Stimulated activated CD4-positive, alpha-beta T cell treated with anti-CD3 and anti-CD28 coated beads, Interleukin-12 subunit alpha, Interleukin-12 subunit beta, amount 100 ng/mL, for 4 hours (primary cell): ENCODE data around the gene BCO2.

ENCODE experiments used
- DNase-seq: peaks from one replicate; pipeline ENCODE4 v3.0.0-alpha.2; 2020

Gene BCO2

DNA sequence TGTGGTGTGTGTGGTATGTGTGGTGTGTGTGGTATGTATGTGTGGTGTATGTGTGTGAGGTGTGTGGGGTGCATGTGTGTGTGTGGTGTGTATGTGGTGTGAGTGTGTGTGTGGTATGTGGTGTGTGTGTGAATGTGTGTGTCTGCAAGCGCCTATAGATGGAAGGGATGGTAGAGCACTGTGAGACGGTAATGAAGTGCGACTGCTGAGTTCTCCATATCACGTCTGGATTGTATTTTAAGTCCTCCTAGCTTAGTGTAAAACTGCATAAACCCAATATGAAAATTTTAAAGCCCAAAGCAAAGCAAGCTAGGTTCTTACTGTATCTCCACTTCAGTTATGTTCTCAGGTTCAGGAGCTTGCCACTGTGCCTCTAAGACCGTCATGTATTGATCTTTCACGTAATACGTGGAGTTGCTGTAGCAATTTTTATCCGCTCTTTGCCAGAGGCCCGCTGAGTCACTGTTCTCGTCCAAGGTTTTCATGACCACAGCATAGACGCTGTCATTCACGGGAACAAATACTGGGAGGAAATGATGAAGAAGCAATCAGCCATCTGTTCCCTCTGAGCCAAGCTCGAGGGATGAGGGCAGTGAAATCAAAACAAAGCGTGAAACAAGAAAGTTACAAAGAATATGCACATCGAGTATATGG is 79.9 kb downstream of the BCO2 start:
- no peak for DNase-seq

DNA sequence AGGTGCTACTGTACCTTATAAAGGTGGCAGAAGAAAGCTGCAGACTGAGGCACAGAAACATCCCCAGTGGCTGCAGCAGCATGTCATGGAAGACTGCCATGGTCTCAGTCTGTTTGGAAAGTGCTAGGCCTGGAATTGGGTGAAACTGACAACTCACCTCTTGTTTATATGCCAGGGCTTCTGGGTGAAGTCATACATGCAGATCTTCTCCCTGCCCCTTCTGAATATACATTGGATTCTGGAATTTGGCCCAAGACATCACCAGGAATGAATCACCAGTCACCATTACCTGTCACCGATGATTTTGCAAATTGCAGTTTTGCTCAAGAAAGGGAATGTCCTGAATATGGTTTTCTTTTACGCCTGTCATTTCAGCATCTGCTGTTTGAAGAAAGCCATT is 85.2 kb downstream of the BCO2 start, which contains the start of gene PLET1:
TSS of gene PLET1 (minus strand) at position 371 of the 400 bp plus-strand sequence. CDS start at position 100, 271 bp downstream.
- no peak for DNase-seq

DNA sequence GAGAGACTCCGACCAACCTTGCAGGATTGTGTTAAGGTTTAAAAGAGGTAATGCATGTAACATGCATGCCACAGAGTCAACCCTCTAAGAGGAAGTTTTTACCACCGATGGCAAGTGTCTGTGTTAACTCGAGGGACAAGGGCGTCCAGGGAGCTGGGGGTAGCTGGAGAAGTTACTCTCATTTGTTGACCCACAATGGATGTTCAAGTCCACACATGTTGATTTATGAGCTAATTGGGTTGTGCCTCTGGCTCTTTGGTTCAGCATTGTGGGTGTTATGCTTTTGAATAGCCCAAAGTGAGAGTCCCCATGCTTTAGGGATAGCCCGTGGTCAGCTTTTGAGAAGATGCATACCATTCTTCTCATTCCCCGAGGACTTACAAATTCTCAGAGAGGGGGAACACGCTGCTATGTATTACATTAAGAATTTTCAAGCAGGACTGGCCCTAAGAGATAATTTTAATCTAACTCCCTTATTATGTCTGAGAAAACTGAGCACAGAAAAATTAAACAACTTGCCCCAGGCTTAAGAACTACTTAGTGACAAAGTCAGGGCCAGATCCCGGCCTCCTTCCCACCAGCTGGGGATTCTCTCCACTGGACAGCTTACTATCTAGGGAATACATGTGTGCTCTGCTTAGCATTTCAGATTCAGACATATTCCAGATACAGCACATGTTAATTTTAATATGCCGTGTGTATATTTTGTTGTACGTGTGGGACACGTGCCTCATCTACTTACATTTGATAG is 90.5 kb downstream of the BCO2 start:
- no peak for DNase-seq

DNA sequence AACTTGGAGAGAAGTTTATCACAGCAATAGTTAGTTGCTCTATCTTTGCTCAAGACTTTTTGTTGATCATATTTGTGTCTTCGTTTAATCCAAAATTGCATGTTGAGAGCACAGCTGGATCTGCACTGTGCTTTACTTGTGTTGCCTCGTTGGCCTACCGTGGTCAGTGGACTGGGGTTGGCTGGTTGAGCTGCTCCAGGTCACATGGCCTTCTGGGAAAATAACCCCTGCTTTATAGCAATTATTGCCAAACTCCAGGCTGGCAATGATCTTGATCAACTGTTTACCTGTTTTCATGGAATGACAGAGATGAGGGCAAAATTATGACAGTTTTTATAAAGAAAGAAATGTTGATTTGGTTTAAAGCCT is 91.1 kb downstream of the BCO2 start:
- DNase-seq = no peak

DNA sequence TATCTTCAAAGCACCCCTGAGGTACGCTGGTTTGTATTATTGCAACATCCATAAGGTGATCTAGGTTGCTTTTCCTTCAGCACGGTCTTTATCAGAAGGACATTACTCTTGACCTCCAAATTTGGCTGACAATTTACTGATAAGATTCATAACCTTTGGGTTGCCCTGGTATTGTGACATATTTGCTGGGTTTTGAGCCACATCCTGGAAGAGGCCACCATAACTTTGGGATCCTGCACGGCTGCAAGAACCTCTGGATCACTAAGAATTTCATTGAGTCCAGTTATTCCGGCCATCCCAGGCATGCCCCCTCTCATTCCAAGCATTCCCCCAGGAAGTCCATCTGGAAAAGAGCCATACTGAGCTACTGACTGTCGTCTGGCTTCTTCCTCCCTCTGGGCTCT is 91.9 kb downstream of the BCO2 start:
- no peak for DNase-seq

DNA sequence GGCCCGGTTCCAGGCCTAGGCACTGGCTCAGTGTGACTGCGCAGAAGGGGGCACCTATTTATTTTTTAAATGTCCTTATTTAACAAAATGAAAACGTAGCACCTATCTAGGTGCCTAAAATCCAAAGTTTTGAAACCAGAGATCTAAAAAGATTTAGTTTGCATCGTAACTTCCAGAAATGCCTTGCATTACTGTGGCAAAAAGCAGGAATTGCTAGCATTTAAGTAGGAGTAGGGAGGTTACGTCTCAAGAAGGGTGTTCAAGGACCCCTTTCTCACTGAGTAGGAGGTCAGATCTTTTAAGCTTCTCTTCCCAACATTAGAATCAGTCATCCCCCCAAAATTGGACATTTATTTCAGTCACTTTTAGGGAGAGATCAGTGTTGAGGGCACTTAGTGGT is 93.1 kb downstream of the BCO2 start:
- DNase-seq = no peak
